Lower leg skin (tissue), 3 donors: Measurements from ENCODE around the gene ZFP36L2.

ENCODE experiments used
- POLR2A ChIP-seq, 2 donors: fragments of 450-650 bp; IDR thresholded peaks; one replicate each; pipeline ENCODE4 v1.6.1; 2016 to 2017; ENCODE audit warnings: antibody characterized with exemption in 2 of 2, mild to moderate bottlenecking in 1 of 2, moderate library complexity in 1 of 2
- TF ChIP-seq, protein P1 (sequence below), 3 donors: fragments of 450-650 bp; IDR thresholded peaks; one replicate each; pipeline ENCODE4 v1.5.1; 2016; ENCODE audit warnings: antibody characterized with exemption in 3 of 3, mild to moderate bottlenecking in 3 of 3, moderate library complexity in 2 of 3

GRCh38 chr2:43226955-43227829, 786 bp upstream of the ZFP36L2 start:
- TF ChIP-seq, protein P1, sequence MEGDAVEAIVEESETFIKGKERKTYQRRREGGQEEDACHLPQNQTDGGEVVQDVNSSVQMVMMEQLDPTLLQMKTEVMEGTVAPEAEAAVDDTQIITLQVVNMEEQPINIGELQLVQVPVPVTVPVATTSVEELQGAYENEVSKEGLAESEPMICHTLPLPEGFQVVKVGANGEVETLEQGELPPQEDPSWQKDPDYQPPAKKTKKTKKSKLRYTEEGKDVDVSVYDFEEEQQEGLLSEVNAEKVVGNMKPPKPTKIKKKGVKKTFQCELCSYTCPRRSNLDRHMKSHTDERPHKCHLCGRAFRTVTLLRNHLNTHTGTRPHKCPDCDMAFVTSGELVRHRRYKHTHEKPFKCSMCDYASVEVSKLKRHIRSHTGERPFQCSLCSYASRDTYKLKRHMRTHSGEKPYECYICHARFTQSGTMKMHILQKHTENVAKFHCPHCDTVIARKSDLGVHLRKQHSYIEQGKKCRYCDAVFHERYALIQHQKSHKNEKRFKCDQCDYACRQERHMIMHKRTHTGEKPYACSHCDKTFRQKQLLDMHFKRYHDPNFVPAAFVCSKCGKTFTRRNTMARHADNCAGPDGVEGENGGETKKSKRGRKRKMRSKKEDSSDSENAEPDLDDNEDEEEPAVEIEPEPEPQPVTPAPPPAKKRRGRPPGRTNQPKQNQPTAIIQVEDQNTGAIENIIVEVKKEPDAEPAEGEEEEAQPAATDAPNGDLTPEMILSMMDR (IDR thresholded peaks at IDR 0.05): peak in 1 of 3 donors; percentile 10
- TF ChIP-seq POLR2A (IDR thresholded peaks at IDR 0.05): peak in 1 of 2 donors; percentile 43
